ENCODE data around the gene PALM3.
"Not testable (repeated sequence)": the region's sequence is repeated elsewhere in the genome, so short reads cannot be mapped to it uniquely, and the experiment has no call there.

The PALM3 gene

DNA sequence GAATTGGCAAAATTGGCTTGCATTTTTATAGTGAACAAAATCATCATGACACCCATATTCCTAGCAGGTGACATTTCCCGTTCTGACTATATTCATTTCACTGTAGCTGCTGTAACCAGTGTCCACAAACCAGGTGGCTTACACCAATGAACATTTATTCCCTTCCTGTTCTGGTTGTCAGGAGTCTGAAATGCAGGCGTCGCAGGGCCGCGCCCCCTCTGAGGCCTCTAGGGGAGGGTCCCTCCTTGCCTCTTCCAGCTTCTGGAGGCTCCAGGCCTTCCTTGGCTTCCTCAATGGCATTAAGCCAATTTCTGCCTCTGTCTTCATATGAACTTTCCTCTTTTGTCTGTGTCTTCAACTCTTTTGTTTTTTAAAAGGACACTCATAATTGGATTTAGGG, 40.4 kb downstream of the PALM3 start:
- ATAC-seq = no peak
- TF ChIP-seq OSR1 (CRISPR knock-in tag; IDR thresholded peaks at IDR 0.05) = no peak
- TF ChIP-seq ZFP30 (CRISPR knock-in tag; IDR thresholded peaks at IDR 0.05) = no peak
- TF ChIP-seq ZC3H10 (CRISPR knock-in tag; IDR thresholded peaks at IDR 0.05) = no peak
- no peak for TF ChIP-seq PPARA (CRISPR knock-in tag; IDR thresholded peaks at IDR 0.05; ENCODE audit: borderline replicate concordance)
- TF ChIP-seq ZNF70 (CRISPR knock-in tag; IDR thresholded peaks at IDR 0.05) = no peak
- TF ChIP-seq, protein P1, sequence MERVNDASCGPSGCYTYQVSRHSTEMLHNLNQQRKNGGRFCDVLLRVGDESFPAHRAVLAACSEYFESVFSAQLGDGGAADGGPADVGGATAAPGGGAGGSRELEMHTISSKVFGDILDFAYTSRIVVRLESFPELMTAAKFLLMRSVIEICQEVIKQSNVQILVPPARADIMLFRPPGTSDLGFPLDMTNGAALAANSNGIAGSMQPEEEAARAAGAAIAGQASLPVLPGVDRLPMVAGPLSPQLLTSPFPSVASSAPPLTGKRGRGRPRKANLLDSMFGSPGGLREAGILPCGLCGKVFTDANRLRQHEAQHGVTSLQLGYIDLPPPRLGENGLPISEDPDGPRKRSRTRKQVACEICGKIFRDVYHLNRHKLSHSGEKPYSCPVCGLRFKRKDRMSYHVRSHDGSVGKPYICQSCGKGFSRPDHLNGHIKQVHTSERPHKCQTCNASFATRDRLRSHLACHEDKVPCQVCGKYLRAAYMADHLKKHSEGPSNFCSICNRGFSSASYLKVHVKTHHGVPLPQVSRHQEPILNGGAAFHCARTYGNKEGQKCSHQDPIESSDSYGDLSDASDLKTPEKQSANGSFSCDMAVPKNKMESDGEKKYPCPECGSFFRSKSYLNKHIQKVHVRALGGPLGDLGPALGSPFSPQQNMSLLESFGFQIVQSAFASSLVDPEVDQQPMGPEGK (CRISPR knock-in tag; IDR thresholded peaks at IDR 0.05; ENCODE audit: borderline replicate concordance) = no peak
- no peak for TF ChIP-seq ESRRG (CRISPR knock-in tag; IDR thresholded peaks at IDR 0.05)
- no peak for TF ChIP-seq ARNTL (CRISPR knock-in tag; IDR thresholded peaks at IDR 0.05; ENCODE audit: borderline replicate concordance, low read depth)
- TF ChIP-seq ZNF8 (CRISPR knock-in tag; IDR thresholded peaks at IDR 0.05) = no peak
- TF ChIP-seq, protein P2, sequence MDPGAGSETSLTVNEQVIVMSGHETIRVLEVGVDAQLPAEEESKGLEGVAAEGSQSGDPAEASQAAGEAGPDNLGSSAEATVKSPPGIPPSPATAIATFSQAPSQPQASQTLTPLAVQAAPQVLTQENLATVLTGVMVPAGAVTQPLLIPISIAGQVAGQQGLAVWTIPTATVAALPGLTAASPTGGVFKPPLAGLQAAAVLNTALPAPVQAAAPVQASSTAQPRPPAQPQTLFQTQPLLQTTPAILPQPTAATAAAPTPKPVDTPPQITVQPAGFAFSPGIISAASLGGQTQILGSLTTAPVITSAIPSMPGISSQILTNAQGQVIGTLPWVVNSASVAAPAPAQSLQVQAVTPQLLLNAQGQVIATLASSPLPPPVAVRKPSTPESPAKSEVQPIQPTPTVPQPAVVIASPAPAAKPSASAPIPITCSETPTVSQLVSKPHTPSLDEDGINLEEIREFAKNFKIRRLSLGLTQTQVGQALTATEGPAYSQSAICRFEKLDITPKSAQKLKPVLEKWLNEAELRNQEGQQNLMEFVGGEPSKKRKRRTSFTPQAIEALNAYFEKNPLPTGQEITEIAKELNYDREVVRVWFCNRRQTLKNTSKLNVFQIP (CRISPR knock-in tag; IDR thresholded peaks at IDR 0.05; ENCODE audit: borderline replicate concordance, low read depth) = no peak
- TF ChIP-seq RARB (CRISPR knock-in tag; IDR thresholded peaks at IDR 0.05) = no peak
- TF ChIP-seq ZNF565 (CRISPR knock-in tag; conservative IDR thresholded peaks at IDR 0.05; ENCODE audit: low read depth) = no peak

DNA sequence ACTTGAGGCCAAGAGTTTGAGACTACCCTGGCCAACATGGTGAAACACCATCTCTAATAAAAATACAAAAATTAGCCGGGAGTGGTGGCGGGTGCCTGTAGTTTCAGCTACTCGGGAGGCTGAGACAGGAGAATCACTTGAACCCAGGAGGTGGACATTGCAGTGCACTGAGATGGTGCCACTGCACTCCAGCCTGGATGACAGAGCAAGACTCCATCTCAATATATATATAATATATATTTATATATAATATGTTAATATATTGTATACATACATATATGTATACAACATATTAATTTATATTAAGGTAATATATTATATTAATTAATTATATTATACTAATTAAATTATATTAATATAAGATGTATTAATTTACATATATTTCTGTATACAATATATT, 42.1 kb downstream of the PALM3 start:
- ATAC-seq = not testable (repeated sequence)

DNA sequence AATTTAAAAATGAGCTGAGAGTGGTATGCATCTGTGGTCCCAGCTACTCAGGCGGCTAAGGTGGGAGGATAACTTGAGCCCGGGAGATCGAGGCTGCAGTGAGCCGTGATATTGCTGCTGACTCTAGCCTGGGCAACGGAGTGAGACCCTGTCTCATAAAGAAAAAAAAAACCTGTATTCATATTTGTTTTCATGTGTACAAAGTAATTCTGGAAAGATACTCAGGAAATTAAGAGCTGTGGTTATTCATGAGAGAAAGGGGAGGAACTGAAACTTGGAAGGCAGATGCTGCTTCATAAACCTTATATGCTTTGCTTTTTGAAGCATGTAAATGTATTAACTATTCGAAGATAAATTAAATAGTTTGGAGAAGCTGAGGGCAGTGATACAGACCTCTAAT, 42.8 kb downstream of the PALM3 start:
- TF ChIP-seq ZNF70 (CRISPR knock-in tag; IDR thresholded peaks at IDR 0.05) = no peak
- TF ChIP-seq TOX (CRISPR knock-in tag; IDR thresholded peaks at IDR 0.05; ENCODE audit: borderline replicate concordance) = no peak
- no peak for TF ChIP-seq ZC3H10 (CRISPR knock-in tag; IDR thresholded peaks at IDR 0.05)
- TF ChIP-seq PPARA (CRISPR knock-in tag; IDR thresholded peaks at IDR 0.05; ENCODE audit: borderline replicate concordance) = no peak
- TF ChIP-seq, protein P3, sequence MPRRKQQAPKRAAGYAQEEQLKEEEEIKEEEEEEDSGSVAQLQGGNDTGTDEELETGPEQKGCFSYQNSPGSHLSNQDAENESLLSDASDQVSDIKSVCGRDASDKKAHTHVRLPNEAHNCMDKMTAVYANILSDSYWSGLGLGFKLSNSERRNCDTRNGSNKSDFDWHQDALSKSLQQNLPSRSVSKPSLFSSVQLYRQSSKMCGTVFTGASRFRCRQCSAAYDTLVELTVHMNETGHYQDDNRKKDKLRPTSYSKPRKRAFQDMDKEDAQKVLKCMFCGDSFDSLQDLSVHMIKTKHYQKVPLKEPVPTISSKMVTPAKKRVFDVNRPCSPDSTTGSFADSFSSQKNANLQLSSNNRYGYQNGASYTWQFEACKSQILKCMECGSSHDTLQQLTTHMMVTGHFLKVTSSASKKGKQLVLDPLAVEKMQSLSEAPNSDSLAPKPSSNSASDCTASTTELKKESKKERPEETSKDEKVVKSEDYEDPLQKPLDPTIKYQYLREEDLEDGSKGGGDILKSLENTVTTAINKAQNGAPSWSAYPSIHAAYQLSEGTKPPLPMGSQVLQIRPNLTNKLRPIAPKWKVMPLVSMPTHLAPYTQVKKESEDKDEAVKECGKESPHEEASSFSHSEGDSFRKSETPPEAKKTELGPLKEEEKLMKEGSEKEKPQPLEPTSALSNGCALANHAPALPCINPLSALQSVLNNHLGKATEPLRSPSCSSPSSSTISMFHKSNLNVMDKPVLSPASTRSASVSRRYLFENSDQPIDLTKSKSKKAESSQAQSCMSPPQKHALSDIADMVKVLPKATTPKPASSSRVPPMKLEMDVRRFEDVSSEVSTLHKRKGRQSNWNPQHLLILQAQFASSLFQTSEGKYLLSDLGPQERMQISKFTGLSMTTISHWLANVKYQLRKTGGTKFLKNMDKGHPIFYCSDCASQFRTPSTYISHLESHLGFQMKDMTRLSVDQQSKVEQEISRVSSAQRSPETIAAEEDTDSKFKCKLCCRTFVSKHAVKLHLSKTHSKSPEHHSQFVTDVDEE (CRISPR knock-in tag; IDR thresholded peaks at IDR 0.05) = no peak
- TF ChIP-seq GLIS3 (CRISPR knock-in tag; IDR thresholded peaks at IDR 0.05) = no peak
- no peak for TF ChIP-seq ARNTL (CRISPR knock-in tag; IDR thresholded peaks at IDR 0.05; ENCODE audit: borderline replicate concordance, low read depth)
- no peak for TF ChIP-seq ZNF565 (CRISPR knock-in tag; conservative IDR thresholded peaks at IDR 0.05; ENCODE audit: low read depth)
- TF ChIP-seq CSDC2 (CRISPR knock-in tag; IDR thresholded peaks at IDR 0.05) = no peak
- TF ChIP-seq, protein P4, sequence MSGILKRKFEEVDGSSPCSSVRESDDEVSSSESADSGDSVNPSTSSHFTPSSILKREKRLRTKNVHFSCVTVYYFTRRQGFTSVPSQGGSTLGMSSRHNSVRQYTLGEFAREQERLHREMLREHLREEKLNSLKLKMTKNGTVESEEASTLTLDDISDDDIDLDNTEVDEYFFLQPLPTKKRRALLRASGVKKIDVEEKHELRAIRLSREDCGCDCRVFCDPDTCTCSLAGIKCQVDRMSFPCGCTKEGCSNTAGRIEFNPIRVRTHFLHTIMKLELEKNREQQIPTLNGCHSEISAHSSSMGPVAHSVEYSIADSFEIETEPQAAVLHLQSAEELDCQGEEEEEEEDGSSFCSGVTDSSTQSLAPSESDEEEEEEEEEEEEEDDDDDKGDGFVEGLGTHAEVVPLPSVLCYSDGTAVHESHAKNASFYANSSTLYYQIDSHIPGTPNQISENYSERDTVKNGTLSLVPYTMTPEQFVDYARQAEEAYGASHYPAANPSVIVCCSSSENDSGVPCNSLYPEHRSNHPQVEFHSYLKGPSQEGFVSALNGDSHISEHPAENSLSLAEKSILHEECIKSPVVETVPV (CRISPR knock-in tag; IDR thresholded peaks at IDR 0.05) = no peak
- TF ChIP-seq RARB (CRISPR knock-in tag; IDR thresholded peaks at IDR 0.05) = no peak
- no peak for TF ChIP-seq ZNF8 (CRISPR knock-in tag; IDR thresholded peaks at IDR 0.05)
- TF ChIP-seq, protein P1 (CRISPR knock-in tag; IDR thresholded peaks at IDR 0.05; ENCODE audit: borderline replicate concordance) = no peak
- TF ChIP-seq, protein P5, sequence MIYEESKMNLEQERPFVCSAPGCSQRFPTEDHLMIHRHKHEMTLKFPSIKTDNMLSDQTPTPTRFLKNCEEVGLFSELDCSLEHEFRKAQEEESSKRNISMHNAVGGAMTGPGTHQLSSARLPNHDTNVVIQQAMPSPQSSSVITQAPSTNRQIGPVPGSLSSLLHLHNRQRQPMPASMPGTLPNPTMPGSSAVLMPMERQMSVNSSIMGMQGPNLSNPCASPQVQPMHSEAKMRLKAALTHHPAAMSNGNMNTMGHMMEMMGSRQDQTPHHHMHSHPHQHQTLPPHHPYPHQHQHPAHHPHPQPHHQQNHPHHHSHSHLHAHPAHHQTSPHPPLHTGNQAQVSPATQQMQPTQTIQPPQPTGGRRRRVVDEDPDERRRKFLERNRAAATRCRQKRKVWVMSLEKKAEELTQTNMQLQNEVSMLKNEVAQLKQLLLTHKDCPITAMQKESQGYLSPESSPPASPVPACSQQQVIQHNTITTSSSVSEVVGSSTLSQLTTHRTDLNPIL (CRISPR knock-in tag; IDR thresholded peaks at IDR 0.05; ENCODE audit: low read depth) = no peak
- TF ChIP-seq, protein P2 (CRISPR knock-in tag; IDR thresholded peaks at IDR 0.05; ENCODE audit: borderline replicate concordance, low read depth) = no peak
- ATAC-seq = no peak

All from SK-N-SH treated with all-trans-retinoic acid at 6 μM for 48 hours (cell line).